NCI-H128 (cell line): ENCODE data around the gene FLAD1.

Experiments
- DNase-seq: peaks from one replicate; lab custom pipeline; 2025; ENCODE audit not compliant: unreplicated experiment; lab: John Stamatoyannopoulos, UW

The FLAD1 gene

GRCh38 chr1:154951901-154952657 lies 31.1 kb upstream of the FLAD1 start:
- no peak for DNase-seq

- DNase-seq, result no peak
Observed at GRCh38 chr1:154952664-154953063, 30.5 kb upstream of the FLAD1 start.

- DNase-seq, result no peak
Observed at GRCh38 chr1:154953611-154954038, 29.5 kb upstream of the FLAD1 start.

- DNase-seq, result no peak
Observed at GRCh38 chr1:154954541-154954940, 28.6 kb upstream of the FLAD1 start.

GRCh38 chr1:154955039-154955717 lies 28.0 kb upstream of the FLAD1 start:
- DNase-seq, result peak; percentile 39

GRCh38 chr1:154955718-154956543 lies 27.2 kb upstream of the FLAD1 start, which contains the start of gene PBXIP1:
PBXIP1 (minus strand) TSS chr1:154956099; CDS start chr1:154953721, 2,378 bp downstream.
- DNase-seq, result peak; percentile 84

- no peak for DNase-seq
Observed at GRCh38 chr1:154956544-154956941, 26.6 kb upstream of the FLAD1 start.

GRCh38 chr1:154957091-154957657 lies 26.0 kb upstream of the FLAD1 start:
- DNase-seq, result no peak

- DNase-seq, result no peak
Observed at GRCh38 chr1:154958036-154958435, 25.1 kb upstream of the FLAD1 start.

GRCh38 chr1:154958681-154959425 lies 24.3 kb upstream of the FLAD1 start:
- no peak for DNase-seq

- DNase-seq, result no peak
Observed at GRCh38 chr1:154959426-154959780, 23.7 kb upstream of the FLAD1 start.

GRCh38 chr1:154960446-154961136 lies 22.6 kb upstream of the FLAD1 start:
- DNase-seq, result no peak

- peak; percentile 53 for DNase-seq
Observed at GRCh38 chr1:154961207-154962155, 21.7 kb upstream of the FLAD1 start, which contains the start of gene PYGO2. PYGO2 (minus strand) TSS chr1:154961782; CDS start chr1:154961576, 206 bp downstream.

GRCh38 chr1:154962156-154962749 lies 20.9 kb upstream of the FLAD1 start:
- DNase-seq, result no peak

GRCh38 chr1:154962795-154963330 lies 20.3 kb upstream of the FLAD1 start:
- DNase-seq, result no peak

GRCh38 chr1:154963643-154964042 lies 19.5 kb upstream of the FLAD1 start:
- no peak for DNase-seq

- DNase-seq, result no peak
Observed at GRCh38 chr1:154964359-154964758, 18.8 kb upstream of the FLAD1 start.

- no peak for DNase-seq
Observed at GRCh38 chr1:154966111-154966510, 17.0 kb upstream of the FLAD1 start.
